ENCODE results near the gene FTO.

DNA sequence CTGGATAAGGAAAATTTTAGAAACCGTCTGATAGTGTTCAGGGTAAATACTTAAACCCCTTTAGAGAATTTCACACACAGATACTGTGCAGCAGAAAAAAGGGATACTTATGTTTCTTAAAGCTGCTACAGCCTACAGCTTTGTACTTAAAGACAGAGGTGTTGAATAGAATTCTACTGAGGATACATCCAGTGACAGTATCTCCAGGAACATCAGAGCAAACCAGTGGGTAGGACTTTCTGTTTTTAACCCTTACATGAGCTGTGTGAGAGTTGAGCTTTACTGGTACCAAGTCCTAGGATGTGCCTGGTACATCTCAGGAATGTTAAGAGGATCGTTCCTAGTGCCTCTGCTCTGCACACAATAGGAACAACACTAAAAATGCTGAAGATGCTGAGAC is 191.5 kb downstream of the FTO start:
- TF ChIP-seq, protein P1, sequence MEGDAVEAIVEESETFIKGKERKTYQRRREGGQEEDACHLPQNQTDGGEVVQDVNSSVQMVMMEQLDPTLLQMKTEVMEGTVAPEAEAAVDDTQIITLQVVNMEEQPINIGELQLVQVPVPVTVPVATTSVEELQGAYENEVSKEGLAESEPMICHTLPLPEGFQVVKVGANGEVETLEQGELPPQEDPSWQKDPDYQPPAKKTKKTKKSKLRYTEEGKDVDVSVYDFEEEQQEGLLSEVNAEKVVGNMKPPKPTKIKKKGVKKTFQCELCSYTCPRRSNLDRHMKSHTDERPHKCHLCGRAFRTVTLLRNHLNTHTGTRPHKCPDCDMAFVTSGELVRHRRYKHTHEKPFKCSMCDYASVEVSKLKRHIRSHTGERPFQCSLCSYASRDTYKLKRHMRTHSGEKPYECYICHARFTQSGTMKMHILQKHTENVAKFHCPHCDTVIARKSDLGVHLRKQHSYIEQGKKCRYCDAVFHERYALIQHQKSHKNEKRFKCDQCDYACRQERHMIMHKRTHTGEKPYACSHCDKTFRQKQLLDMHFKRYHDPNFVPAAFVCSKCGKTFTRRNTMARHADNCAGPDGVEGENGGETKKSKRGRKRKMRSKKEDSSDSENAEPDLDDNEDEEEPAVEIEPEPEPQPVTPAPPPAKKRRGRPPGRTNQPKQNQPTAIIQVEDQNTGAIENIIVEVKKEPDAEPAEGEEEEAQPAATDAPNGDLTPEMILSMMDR (IDR thresholded peaks at IDR 0.05), result no peak
- TF ChIP-seq POLR2A (IDR thresholded peaks at IDR 0.05), result no peak

Data from prostate gland (tissue), 2 donors.